Stimulated activated CD8-positive, alpha-beta memory T cell treated with anti-CD3 and anti-CD28 coated beads, Interleukin-7, amount 100 ng/mL, for 48 hours (primary cell): Measurements from ENCODE around the gene SGCB.
"Not testable (repeated sequence)": the region's sequence is repeated elsewhere in the genome, so short reads cannot be mapped to it uniquely, and the experiment has no call there.

Experiments
- DNase-seq, 2 donors: peaks; one replicate each; pipeline ENCODE4 v3.0.0-alpha.2; 2020; ENCODE audit warnings: low read depth in 1 of 2; ENCODE audit errors: extremely low read depth in 1 of 2

Gene SGCB

GRCh38 chr4:52038103-52038912, at the start of gene SGCB:
Gene SGCB (minus strand): TSS chr4:52038299. CDS start chr4:52038259, 40 bp downstream.
- peak; percentile 53 to 56 for DNase-seq

- DNase-seq = not testable (repeated sequence)
Observed at GRCh38 chr4:52086425-52086824, 48.3 kb upstream of the SGCB start.

GRCh38 chr4:52081216-52081615, 43.1 kb upstream of the SGCB start:
- no peak for DNase-seq

GRCh38 chr4:52079659-52080058, 41.6 kb upstream of the SGCB start:
- no peak for DNase-seq

- DNase-seq = no peak
Observed at GRCh38 chr4:52076731-52077130, 38.6 kb upstream of the SGCB start.

GRCh38 chr4:52071791-52072546, 33.9 kb upstream of the SGCB start:
- no peak for DNase-seq

- no peak for DNase-seq
Observed at GRCh38 chr4:52069571-52069970, 31.5 kb upstream of the SGCB start.

- DNase-seq = no peak
Observed at GRCh38 chr4:52059372-52059771, 21.3 kb upstream of the SGCB start.

- no peak for DNase-seq
Observed at GRCh38 chr4:52058275-52058674, 20.2 kb upstream of the SGCB start.

GRCh38 chr4:52057196-52057595, 19.1 kb upstream of the SGCB start:
- DNase-seq = no peak

GRCh38 chr4:52054254-52054653, 16.2 kb upstream of the SGCB start:
- DNase-seq = no peak

- DNase-seq = no peak
Observed at GRCh38 chr4:52052475-52052780, 14.3 kb upstream of the SGCB start.

GRCh38 chr4:52051615-52052474, 13.7 kb upstream of the SGCB start:
- DNase-seq = no peak

- no peak for DNase-seq
Observed at GRCh38 chr4:52051213-52051614, 13.1 kb upstream of the SGCB start, which contains the start of gene SPATA18. Gene SPATA18 (plus strand): TSS chr4:52051304. CDS start chr4:52051705, 401 bp downstream.

GRCh38 chr4:52049266-52049665, 11.2 kb upstream of the SGCB start:
- no peak for DNase-seq

- no peak for DNase-seq
Observed at GRCh38 chr4:52045028-52045427, 6.9 kb upstream of the SGCB start.

- DNase-seq = no peak
Observed at GRCh38 chr4:52037689-52038102, 403 bp downstream of the SGCB start.

GRCh38 chr4:52036886-52037530, 1.1 kb downstream of the SGCB start:
- DNase-seq = no peak

GRCh38 chr4:52035190-52035589, 2.9 kb downstream of the SGCB start:
- DNase-seq = no peak

GRCh38 chr4:52032005-52032404, 6.1 kb downstream of the SGCB start:
- DNase-seq = no peak

- DNase-seq = no peak
Observed at GRCh38 chr4:52028970-52029369, 9.1 kb downstream of the SGCB start.
